HL-60 (cell line): Measurements from ENCODE around the gene NYAP1.

ENCODE experiments used
- DNase-seq, 2 experiments: peaks; one replicate each; pipeline ENCODE4 v3.0.0-alpha.2; 2010 to 2020; ENCODE audit warnings: low read depth in 1 of 2, low spot score in 1 of 2
- H3K27ac ChIP-seq: fragments of 250-450 bp; sonication (Bioruptor Pico); replicated peaks from 2 replicates; pipeline ENCODE4 v1.5.1; 2020; ENCODE audit warnings: mild to moderate bottlenecking, moderate library complexity
- H3K27me3 ChIP-seq: fragments of 250-450 bp; sonication (Bioruptor Pico); 2 replicates; pipeline ENCODE4 v1.5.1; 2021; ENCODE audit warnings: mild to moderate bottlenecking, moderate library complexity; ENCODE audit not compliant: insufficient read depth, poor library complexity, severe bottlenecking
- H3K4me3 ChIP-seq: replicated peaks from 2 replicates; pipeline ENCODE4 v1.5.1; 2011; ENCODE audit warnings: mild to moderate bottlenecking, control low read depth, low read length; ENCODE audit not compliant: insufficient read depth
- CTCF ChIP-seq: IDR thresholded peaks from one replicate; pipeline ENCODE4 v1.5.1; 2011; ENCODE audit warnings: low read length, control low read depth, inconsistent platforms; ENCODE audit not compliant: insufficient read depth
- GABPA ChIP-seq: IDR thresholded peaks from 2 replicates; pipeline ENCODE4 v1.6.1; 2012; ENCODE audit warnings: low read depth
- POLR2AphosphoS5 ChIP-seq: IDR thresholded peaks from 2 replicates; pipeline ENCODE4 v1.6.1; 2012; ENCODE audit warnings: low read depth
- REST ChIP-seq: IDR thresholded peaks from 2 replicates; pipeline ENCODE4 v1.6.1; 2012; ENCODE audit warnings: low read depth; ENCODE audit not compliant: insufficient replicate concordance
- SPI1 ChIP-seq: IDR thresholded peaks from 2 replicates; pipeline ENCODE4 v1.6.1; 2012; ENCODE audit warnings: low read depth, mild to moderate bottlenecking, borderline replicate concordance

NYAP1 gene

GRCh38 chr7:100544386-100544785 lies 60.7 kb downstream of the NYAP1 start:
- Histone ChIP-seq H3K4me3 (no peak overlapping the region), H3K27me3 (no peaks in the 10 kb centered on the region), H3K27ac (no peak overlapping the region)
- no peak for DNase-seq
- TF ChIP-seq POLR2AphosphoS5 (no peak), REST (no peak), GABPA (no peak), CTCF (no peak), SPI1 (no peak)
